Measurements from ENCODE around the gene RRAS2.
"Not testable (repeated sequence)": the region's sequence is repeated elsewhere in the genome, so short reads cannot be mapped to it uniquely, and the experiment has no call there.

The RRAS2 gene

GRCh38 chr11:14371249-14371648 is 12.3 kb upstream of the RRAS2 start:
- no peak for DNase-seq (ENCODE audit: low read depth in 2 of 2)

GRCh38 chr11:14370496-14370895 is 11.5 kb upstream of the RRAS2 start:
- DNase-seq (ENCODE audit: low read depth in 2 of 2) = no peak

GRCh38 chr11:14369598-14369997 is 10.6 kb upstream of the RRAS2 start:
- DNase-seq (ENCODE audit: low read depth in 2 of 2) = no peak

GRCh38 chr11:14366936-14367335 is 8.0 kb upstream of the RRAS2 start:
- no peak for DNase-seq (ENCODE audit: low read depth in 2 of 2)

- no peak for DNase-seq (ENCODE audit: low read depth in 2 of 2)
These were observed 5.3 kb upstream of the RRAS2 start for GRCh38 chr11:14364322-14364721.

GRCh38 chr11:14362611-14363010 is 3.6 kb upstream of the RRAS2 start:
- DNase-seq (ENCODE audit: low read depth in 2 of 2) = no peak

- DNase-seq (ENCODE audit: low read depth in 2 of 2) = no peak
These were observed 3.0 kb upstream of the RRAS2 start for GRCh38 chr11:14361951-14362350.

- DNase-seq (ENCODE audit: low read depth in 2 of 2) = no peak
These were observed 2.0 kb upstream of the RRAS2 start for GRCh38 chr11:14360976-14361375.

GRCh38 chr11:14359501-14360031 is 583 bp upstream of the RRAS2 start:
- no peak for DNase-seq (ENCODE audit: low read depth in 2 of 2)

- no peak for DNase-seq (ENCODE audit: low read depth in 2 of 2)
These were observed 878 bp downstream of the RRAS2 start for GRCh38 chr11:14357881-14358728.

GRCh38 chr11:14356342-14356741 is 2.6 kb downstream of the RRAS2 start:
- no peak for DNase-seq (ENCODE audit: low read depth in 2 of 2)

- not testable (repeated sequence) for DNase-seq (ENCODE audit: low read depth in 2 of 2)
These were observed 4.4 kb downstream of the RRAS2 start for GRCh38 chr11:14354604-14355003.

GRCh38 chr11:14350716-14351238 is 8.2 kb downstream of the RRAS2 start:
- DNase-seq (ENCODE audit: low read depth in 2 of 2) = no peak

- DNase-seq (ENCODE audit: low read depth in 2 of 2) = no peak
These were observed 8.8 kb downstream of the RRAS2 start for GRCh38 chr11:14350215-14350614.

GRCh38 chr11:14347991-14348390 is 11.0 kb downstream of the RRAS2 start:
- no peak for DNase-seq (ENCODE audit: low read depth in 2 of 2)

GRCh38 chr11:14347494-14347893 is 11.5 kb downstream of the RRAS2 start:
- DNase-seq (ENCODE audit: low read depth in 2 of 2) = no peak

GRCh38 chr11:14346303-14346955 is 12.6 kb downstream of the RRAS2 start:
- no peak for DNase-seq (ENCODE audit: low read depth in 2 of 2)

- DNase-seq (ENCODE audit: low read depth in 2 of 2) = no peak
These were observed 13.3 kb downstream of the RRAS2 start for GRCh38 chr11:14345668-14346067.

- DNase-seq (ENCODE audit: low read depth in 2 of 2) = not testable (repeated sequence)
These were observed 14.0 kb downstream of the RRAS2 start for GRCh38 chr11:14345016-14345415.

GRCh38 chr11:14342906-14343305 is 16.1 kb downstream of the RRAS2 start:
- no peak for DNase-seq (ENCODE audit: low read depth in 2 of 2)

- DNase-seq (ENCODE audit: low read depth in 2 of 2) = no peak
These were observed 17.0 kb downstream of the RRAS2 start for GRCh38 chr11:14341968-14342367.

- DNase-seq (ENCODE audit: low read depth in 2 of 2) = no peak
These were observed 18.3 kb downstream of the RRAS2 start for GRCh38 chr11:14340721-14341120.

GRCh38 chr11:14339356-14339755 is 19.6 kb downstream of the RRAS2 start:
- DNase-seq (ENCODE audit: low read depth in 2 of 2) = no peak
